Naive B cell (primary cell): ENCODE measurements around the gene ELOVL2. TPM values are rescaled to one million over a fixed set of nuclear protein-coding genes. Genes with fewer than 3 reads are reported as not detected.

Source experiments
- ATAC-seq, 2 donors: fragments of 150-1000 bp; cut with Tn5 transposase; 2 replicates each; pipeline ENCODE4 v1.10.0; 2021; ENCODE audit warnings: low read depth in 2 of 2, mild to moderate bottlenecking in 2 of 2, moderate library complexity in 2 of 2
- DNase-seq: peaks from one replicate; pipeline ENCODE4 v3.0.0; 2022
- H3K27ac Mint-ChIP-seq, 6 donors: one replicate each; pipeline ENCODE4 v1.8.0; 2020 to 2022; ENCODE audit warnings: mild to moderate bottlenecking in 6 of 6, mixed read lengths in 6 of 6, moderate library complexity in 5 of 6, inconsistent platforms in 2 of 6
- H3K27me3 Mint-ChIP-seq, 3 donors: one replicate each; pipeline ENCODE4 v1.8.0; 2021 to 2022; ENCODE audit warnings: mixed read lengths in 3 of 3, mild to moderate bottlenecking in 1 of 3
- H3K36me3 Mint-ChIP-seq, 2 donors: one replicate each; pipeline ENCODE4 v1.8.0; 2020 to 2022; ENCODE audit warnings: mixed read lengths in 2 of 2, inconsistent platforms in 1 of 2, mild to moderate bottlenecking in 1 of 2
- H3K4me1 Mint-ChIP-seq, 3 donors: one replicate each; pipeline ENCODE4 v1.8.0; 2020 to 2022; ENCODE audit warnings: mixed read lengths in 3 of 3, inconsistent platforms in 1 of 3, mild to moderate bottlenecking in 1 of 3, moderate library complexity in 1 of 3
- H3K4me3 Mint-ChIP-seq, 8 donors: one replicate each; pipeline ENCODE4 v1.8.0; 2020 to 2022; ENCODE audit warnings: mild to moderate bottlenecking in 8 of 8, mixed read lengths in 8 of 8, moderate library complexity in 8 of 8, inconsistent platforms in 2 of 8
- H3K9me3 Mint-ChIP-seq, 7 donors: one replicate each; pipeline ENCODE4 v1.8.0; 2020 to 2022; ENCODE audit warnings: mixed read lengths in 7 of 7, mild to moderate bottlenecking in 5 of 7, inconsistent platforms in 2 of 7, moderate library complexity in 1 of 7
- polyA plus RNA-seq, 6 donors: library from polyadenylated mRNA; unstranded; fragments of 300-500 nt; fragmentation: Illumina TruSeq; gene quantifications; one replicate each; pipeline ENCODE4 v1.2.3, GENCODE V29; 2021; ENCODE audit warnings: low read depth in 6 of 6

Gene ELOVL2
- polyA plus RNA-seq, 6 donors from 2014 or later, result not detected

DNA sequence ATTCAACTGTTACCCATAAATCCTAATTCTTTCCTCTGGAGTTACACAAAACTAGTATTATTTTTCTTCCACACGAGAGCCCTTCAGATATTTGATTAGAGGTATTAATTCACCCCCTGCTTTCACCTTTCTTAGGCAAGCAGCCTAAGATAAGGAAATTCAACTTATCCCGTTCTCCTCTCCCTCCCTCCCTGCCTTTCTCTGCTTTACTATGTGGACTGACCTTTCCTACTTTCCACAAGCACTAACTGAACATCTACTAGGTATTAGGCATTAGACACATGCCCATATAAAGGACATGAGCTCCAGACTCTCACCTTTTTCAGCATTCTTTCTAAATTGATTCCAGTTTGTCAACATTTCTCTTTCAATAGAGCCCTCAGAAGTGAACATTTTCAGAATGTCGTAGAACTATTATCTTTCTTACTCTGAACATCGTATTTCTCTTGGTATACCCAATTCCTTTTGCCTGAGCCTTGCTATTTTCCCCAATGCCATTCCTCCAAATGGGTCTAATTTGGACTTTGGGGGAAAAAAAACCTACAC is 16.5 kb downstream of the ELOVL2 start:
- peaks cover 7 to 10% (median 10%) of the 10 kb centered on the region in 3 donors for H3K4me1 Mint-ChIP-seq
- no peak overlapping the region for H3K4me3 Mint-ChIP-seq
- H3K9me3 Mint-ChIP-seq, result no peaks in the 10 kb centered on the region
- H3K27ac Mint-ChIP-seq, result peak overlapping the region in 1 of 6 donors; percentile 30
- ATAC-seq (no peak), DNase-seq (no peak)
- peaks cover 9 to 43% (median 37%) of the 10 kb centered on the region in 3 donors for H3K27me3 Mint-ChIP-seq
- no peaks in the 10 kb centered on the region for H3K36me3 Mint-ChIP-seq

DNA sequence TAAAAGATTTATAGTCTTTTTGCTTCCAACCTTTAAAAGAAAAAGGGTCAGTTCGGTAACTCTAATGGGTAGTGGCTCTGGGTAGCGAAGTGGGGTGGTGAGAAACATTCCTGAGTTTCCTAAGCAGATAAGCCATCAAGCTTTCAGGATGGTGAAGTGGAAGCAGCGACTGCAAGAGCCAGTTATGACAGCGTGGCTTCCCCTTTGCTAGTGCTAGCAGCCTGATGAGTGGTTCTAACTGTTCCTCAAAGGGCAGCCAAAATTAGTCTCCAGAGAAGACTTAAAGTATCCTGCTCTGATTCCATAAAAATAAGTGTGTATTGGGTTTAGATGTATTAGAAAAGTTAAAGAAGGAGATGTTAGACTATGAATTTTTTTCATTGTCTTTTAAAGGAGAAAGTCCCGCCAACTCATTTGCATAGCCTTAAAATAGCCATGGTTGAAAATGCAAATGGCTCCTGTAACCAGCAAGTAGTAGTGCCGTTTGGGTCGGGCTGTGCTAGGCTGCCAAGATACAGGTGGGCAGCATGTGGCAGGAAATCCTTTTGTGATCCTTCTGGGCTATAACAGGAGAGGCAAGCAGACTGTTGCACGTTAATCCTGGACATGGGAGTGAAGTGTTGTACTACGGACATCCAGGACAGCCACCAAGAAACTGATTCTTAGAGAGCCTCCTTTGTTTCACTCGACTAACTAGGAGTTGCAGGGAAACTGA is 18.0 kb downstream of the ELOVL2 start:
- Mint-ChIP-seq H3K4me1 (peaks cover 7 to 10% (median 10%) of the 10 kb centered on the region in 3 donors), H3K36me3 (no peaks in the 10 kb centered on the region), H3K27ac (peak overlapping the region in 1 of 6 donors; percentile 7), H3K9me3 (no peaks in the 10 kb centered on the region), H3K4me3 (peak overlapping the region in 7 of 8 donors; percentile 47 to 87 (median 67)), H3K27me3 (peaks cover 18 to 50% (median 34%) of the 10 kb centered on the region in 3 donors)
- ATAC-seq (peak; percentile 76 to 80), DNase-seq (peak; percentile 4)

DNA sequence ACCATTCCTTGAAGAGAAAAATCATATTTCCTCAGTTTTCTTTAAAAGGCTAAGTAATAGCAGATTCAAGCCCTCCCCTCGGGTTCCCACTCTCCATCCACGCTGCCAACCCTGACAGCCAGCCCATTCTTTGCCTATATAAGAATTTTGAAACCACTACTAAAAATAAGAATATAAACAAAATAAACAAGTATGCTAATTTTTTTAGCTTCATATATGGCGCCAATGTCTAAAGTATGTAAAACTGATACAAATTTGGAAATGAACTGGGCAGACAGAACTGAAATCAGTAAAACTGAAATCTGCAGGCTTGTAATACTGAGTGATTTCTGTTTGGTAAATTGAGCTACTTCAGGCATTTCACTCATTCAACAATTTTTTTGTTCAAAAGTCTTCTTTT is 19.0 kb downstream of the ELOVL2 start:
- ATAC-seq (no peak), DNase-seq (no peak)
- Mint-ChIP-seq H3K27me3 (peaks cover 21 to 54% (median 30%) of the 10 kb centered on the region in 3 donors), H3K36me3 (no peaks in the 10 kb centered on the region), H3K9me3 (no peaks in the 10 kb centered on the region), H3K4me1 (peaks cover 7 to 10% (median 10%) of the 10 kb centered on the region in 3 donors), H3K27ac (no peak overlapping the region), H3K4me3 (no peak overlapping the region)

DNA sequence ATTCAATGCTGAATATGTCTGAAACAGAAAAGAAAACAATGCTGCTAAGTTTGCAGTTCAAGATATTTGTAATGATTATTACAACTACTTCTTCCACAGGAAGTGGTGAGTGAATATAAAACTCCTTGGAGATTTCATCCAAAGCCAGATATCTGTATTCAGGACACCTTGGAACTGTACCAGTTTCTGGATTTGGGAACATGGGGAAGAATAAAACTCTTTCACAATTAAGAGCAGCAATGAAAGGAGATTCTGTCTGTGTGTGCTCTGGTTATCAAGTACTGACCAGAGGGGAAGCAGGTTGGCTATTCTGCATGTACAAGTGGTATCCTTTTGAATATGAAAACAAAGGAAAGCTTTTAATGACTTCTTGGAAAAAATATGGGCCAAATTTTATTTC is 21.1 kb downstream of the ELOVL2 start:
- Mint-ChIP-seq H3K36me3 (no peaks in the 10 kb centered on the region), H3K27ac (no peak overlapping the region), H3K4me3 (no peak overlapping the region), H3K27me3 (peaks cover 17 to 43% (median 20%) of the 10 kb centered on the region in 3 donors), H3K9me3 (no peaks in the 10 kb centered on the region), H3K4me1 (peaks cover 7 to 10% (median 10%) of the 10 kb centered on the region in 3 donors)
- ATAC-seq, result no peak
- DNase-seq, result no peak

DNA sequence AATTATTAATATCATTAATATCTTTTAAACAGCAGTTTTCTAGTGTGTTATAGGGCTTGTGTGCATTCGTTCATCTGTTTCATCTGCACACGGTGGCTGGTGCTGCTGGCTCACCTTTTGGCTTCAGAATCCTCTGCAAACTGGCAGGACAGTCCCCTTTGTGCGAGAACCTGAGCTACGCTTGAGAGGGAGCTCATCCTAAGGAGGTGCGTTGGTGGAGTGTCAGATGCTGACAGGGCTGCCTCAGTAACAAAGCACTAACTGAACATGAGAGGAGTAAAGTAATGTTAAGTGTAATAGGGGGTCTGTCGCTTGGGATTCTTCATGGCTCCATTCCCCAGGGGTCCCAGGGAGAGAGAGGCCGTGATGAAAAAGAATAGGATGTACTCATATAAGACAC is 22.4 kb downstream of the ELOVL2 start:
- ATAC-seq (no peak), DNase-seq (no peak)
- Mint-ChIP-seq H3K36me3 (no peaks in the 10 kb centered on the region), H3K27me3 (peaks cover 8 to 34% (median 12%) of the 10 kb centered on the region in 3 donors), H3K27ac (no peak overlapping the region), H3K9me3 (no peaks in the 10 kb centered on the region), H3K4me1 (peaks cover 7 to 10% (median 10%) of the 10 kb centered on the region in 3 donors), H3K4me3 (no peak overlapping the region)

DNA sequence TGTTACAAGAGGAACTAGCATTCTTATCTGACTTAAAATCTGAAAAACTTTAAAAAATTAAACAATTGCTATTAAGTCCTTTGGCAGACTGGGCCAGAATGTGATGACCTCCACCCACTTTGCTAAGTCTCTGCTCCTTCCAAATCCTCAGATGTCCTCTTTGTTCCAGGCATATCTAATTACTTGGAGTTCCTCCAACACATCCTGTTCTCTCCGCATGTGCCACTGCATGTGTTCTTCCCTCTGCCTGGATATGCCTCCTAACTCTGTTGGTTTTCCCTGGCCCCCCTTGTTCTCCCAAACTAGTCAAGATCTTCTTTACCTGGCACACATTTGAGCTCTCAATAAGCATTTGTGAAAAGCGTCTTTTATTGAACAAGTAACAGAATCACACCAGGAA is 23.1 kb downstream of the ELOVL2 start:
- no peak for DNase-seq
- no peak for ATAC-seq
- H3K27me3 Mint-ChIP-seq, result peaks cover 4 to 34% (median 15%) of the 10 kb centered on the region in 3 donors
- no peaks in the 10 kb centered on the region for H3K9me3 Mint-ChIP-seq
- H3K4me3 Mint-ChIP-seq, result no peak overlapping the region
- no peak overlapping the region for H3K27ac Mint-ChIP-seq
- H3K4me1 Mint-ChIP-seq, result peaks cover 3 to 5% (median 3%) of the 10 kb centered on the region in 3 donors
- H3K36me3 Mint-ChIP-seq, result no peaks in the 10 kb centered on the region

DNA sequence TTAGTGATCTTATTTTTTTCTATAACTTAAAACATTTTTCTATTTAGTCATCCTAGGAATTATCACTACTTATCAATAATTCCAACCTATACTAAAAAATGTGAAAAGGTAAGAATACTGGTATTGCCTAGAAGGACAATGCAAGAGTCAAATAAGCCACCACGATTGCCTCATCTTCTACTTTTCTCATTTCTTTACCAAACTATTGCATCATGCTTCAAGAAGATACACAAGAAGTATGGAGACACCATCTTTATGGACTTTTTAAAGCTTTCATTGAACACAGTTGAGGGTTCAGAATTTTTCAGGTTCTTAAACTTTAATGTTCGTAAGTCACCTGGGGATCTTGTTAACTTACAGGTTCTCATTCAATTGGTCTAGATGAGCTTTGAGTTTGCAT is 25.9 kb downstream of the ELOVL2 start:
- H3K27ac Mint-ChIP-seq, result no peak overlapping the region
- H3K9me3 Mint-ChIP-seq, result no peaks in the 10 kb centered on the region
- ATAC-seq, result no peak
- peaks cover 3 to 41% (median 27%) of the 10 kb centered on the region in 3 donors for H3K27me3 Mint-ChIP-seq
- H3K4me3 Mint-ChIP-seq, result no peak overlapping the region
- no peak for DNase-seq
- H3K4me1 Mint-ChIP-seq, result no peaks in the 10 kb centered on the region
- no peaks in the 10 kb centered on the region for H3K36me3 Mint-ChIP-seq

DNA sequence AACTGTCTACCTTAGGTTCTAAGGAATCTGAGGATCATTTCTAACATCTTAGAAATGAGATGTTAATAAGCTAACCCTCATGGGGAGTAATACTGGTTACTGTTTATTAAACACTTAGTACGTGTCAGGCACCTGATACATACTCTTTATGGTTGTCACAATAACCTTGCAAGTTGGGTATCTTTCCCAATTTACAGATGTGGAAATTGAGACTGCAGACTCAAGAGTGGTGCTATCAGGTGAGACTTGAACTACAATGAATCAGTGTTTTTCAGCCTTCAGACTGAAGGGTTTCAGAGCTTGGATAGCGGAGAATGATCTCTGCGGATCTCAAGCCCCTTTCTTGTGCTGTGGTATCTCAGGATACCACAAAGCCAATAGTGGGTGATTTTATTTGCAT is 27.0 kb downstream of the ELOVL2 start:
- Mint-ChIP-seq H3K27me3 (peaks cover 6 to 42% (median 28%) of the 10 kb centered on the region in 3 donors), H3K4me3 (no peak overlapping the region), H3K36me3 (no peaks in the 10 kb centered on the region), H3K27ac (no peak overlapping the region), H3K4me1 (no peaks in the 10 kb centered on the region), H3K9me3 (no peaks in the 10 kb centered on the region)
- no peak for ATAC-seq
- no peak for DNase-seq

DNA sequence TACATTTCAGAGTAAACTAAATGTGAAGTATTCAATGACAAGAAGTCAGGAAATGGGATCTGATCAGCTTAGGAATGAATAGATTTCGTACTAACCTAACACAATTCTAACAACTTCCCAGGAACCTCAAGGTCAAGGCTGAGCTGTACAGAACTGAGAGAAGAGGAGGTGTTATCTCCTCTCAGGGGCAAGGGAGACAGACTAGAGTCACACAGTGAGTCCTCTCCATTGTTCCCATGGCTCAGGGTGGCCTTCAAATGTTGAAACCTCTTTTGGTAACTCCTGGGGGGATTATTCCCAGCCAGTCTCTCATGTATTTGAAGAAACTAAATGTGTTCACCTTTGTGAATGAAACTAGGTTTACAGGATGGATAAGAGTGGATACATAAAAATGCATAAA is 27.7 kb downstream of the ELOVL2 start:
- Mint-ChIP-seq H3K27ac (no peak overlapping the region), H3K4me3 (no peak overlapping the region)

DNA sequence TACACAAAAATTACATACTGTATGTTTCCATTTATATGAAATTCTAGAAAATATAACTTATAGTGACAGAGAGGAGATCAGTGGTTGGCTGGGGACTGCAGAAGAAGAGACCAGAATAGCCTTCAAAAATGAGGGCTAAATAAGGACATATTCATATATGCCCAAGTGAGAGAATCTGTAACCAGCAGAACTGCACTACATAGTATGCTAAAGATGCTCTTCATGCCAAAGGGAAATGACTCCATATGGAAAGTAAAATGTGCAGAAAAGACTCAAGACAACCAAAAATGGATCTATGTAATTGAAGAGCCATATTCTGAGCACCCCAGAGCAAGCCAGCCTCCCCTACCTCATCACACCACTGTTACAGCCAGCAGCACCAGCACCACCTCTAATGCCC is 29.0 kb downstream of the ELOVL2 start:
- no peaks in the 10 kb centered on the region for H3K36me3 Mint-ChIP-seq
- H3K27me3 Mint-ChIP-seq, result peaks cover 6 to 28% (median 19%) of the 10 kb centered on the region in 3 donors
- no peak for DNase-seq
- no peaks in the 10 kb centered on the region for H3K4me1 Mint-ChIP-seq
- no peak overlapping the region for H3K4me3 Mint-ChIP-seq
- no peak overlapping the region for H3K27ac Mint-ChIP-seq
- no peak for ATAC-seq
- H3K9me3 Mint-ChIP-seq, result no peaks in the 10 kb centered on the region

More for the DNA sequence above, 27.7 kb downstream of the ELOVL2 start:
- ATAC-seq (no peak), DNase-seq (no peak)
- H3K36me3 Mint-ChIP-seq, result no peaks in the 10 kb centered on the region
- H3K27me3 Mint-ChIP-seq, result peaks cover 6 to 36% (median 25%) of the 10 kb centered on the region in 3 donors
- no peaks in the 10 kb centered on the region for H3K9me3 Mint-ChIP-seq
- no peaks in the 10 kb centered on the region for H3K4me1 Mint-ChIP-seq

DNA sequence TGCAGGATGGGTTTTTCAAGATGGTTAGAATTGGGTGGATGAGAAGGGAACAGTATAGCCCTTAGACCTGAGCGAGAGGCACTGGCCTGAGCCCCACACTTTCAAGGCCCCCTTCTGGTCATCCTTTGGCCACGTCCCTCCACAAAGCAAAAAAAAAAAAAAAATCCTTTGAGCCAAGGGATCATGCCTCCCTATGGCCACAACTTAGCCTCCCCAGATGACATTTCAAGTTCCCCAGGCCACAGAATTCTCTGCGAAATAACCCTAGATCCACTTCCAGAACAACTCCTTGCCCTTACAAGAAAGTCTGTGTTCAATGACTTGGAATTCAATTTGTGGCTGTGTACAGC is 30.4 kb downstream of the ELOVL2 start:
- no peak overlapping the region for H3K27ac Mint-ChIP-seq
- ATAC-seq (no peak), DNase-seq (no peak)
- H3K4me3 Mint-ChIP-seq, result no peak overlapping the region
- H3K36me3 Mint-ChIP-seq, result no peaks in the 10 kb centered on the region
- H3K4me1 Mint-ChIP-seq, result no peaks in the 10 kb centered on the region
- H3K9me3 Mint-ChIP-seq, result no peaks in the 10 kb centered on the region
- peaks cover 6 to 36% (median 19%) of the 10 kb centered on the region in 3 donors for H3K27me3 Mint-ChIP-seq

DNA sequence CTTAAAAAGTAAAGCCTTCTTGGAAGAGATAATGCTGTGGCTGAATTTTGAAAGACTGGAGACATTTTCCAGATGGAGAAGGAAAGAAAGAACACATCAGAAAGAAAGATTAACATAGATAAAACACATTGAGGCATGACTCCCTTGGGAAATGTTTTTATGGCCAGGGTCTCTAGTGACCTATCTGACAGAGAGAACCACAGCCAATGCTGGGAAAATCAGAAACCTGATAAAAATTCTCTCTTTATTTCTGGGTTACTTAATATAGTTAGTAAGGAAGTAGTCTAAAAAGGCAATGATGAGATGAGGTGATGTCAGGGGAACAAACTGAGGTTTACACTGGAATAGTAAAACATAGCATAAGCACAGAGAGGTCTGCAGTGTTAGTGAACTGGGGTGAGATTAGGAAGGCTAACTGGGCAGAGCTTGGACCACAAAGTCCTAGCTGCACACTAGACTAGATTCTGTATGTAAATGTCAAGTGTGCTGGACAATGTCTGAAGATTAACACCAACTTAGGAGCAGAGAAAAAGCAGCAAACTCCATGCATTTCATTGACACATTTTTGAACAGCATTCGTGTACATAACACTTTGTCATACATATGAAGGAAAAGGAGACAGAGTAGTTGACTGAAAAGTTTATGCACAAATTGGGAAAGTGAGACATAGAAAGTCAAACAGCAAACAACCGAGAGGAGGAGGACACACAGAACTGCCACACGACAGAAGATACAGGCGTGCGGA is 31.0 kb downstream of the ELOVL2 start:
- Mint-ChIP-seq H3K9me3 (no peaks in the 10 kb centered on the region), H3K4me1 (no peaks in the 10 kb centered on the region), H3K36me3 (no peaks in the 10 kb centered on the region), H3K4me3 (no peak overlapping the region), H3K27me3 (peaks cover 6 to 36% (median 19%) of the 10 kb centered on the region in 3 donors), H3K27ac (peak overlapping the region in 1 of 6 donors; percentile 5)
- DNase-seq (no peak), ATAC-seq (no peak)

DNA sequence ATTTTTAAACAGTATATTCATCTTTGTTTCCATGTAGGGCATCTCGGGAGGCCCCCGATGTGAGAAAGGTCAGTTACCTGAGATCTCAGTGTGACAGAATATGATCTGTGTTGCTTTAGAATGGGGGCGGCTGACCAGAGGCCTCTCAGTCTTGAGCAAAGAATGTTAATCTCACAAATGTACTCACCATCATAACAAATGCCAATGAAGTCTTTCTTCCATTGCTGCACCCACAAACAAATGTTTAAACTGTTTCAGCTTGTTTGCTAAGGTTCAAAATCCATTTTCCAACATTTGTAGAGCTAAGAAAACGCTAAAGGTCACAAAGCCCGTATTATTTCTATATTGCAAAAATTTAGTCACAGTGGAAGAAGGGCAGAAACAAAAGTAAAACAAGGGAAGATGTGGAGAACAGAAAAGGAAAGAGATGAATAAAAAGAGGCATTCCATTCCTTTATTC is 31.8 kb downstream of the ELOVL2 start:
- Mint-ChIP-seq H3K4me3 (no peak overlapping the region), H3K27me3 (peaks cover 6 to 36% (median 19%) of the 10 kb centered on the region in 3 donors), H3K27ac (no peak overlapping the region), H3K4me1 (no peaks in the 10 kb centered on the region), H3K9me3 (no peaks in the 10 kb centered on the region), H3K36me3 (no peaks in the 10 kb centered on the region)
- ATAC-seq (no peak), DNase-seq (no peak)
